Pancreas (tissue), 10 donors: Measurements from ENCODE around the gene CBLN3. TPM values are rescaled to one million over a fixed set of nuclear protein-coding genes. Genes with fewer than 3 reads are reported as not detected.

Experiments
- ATAC-seq, 4 donors: fragments of 200-7000 bp; cut with Tn5 transposase; one replicate each; pipeline versions ENCODE4 v1.8.0 to v1.9.1; 2020; ENCODE audit warnings: mild to moderate bottlenecking in 4 of 4, moderate library complexity in 4 of 4
- DNase-seq, 6 donors: peaks; one replicate each; pipeline ENCODE4 v3.0.0-alpha.2; 2020
- FAIRE-seq: peaks from 2 replicates; lab custom pipeline; 2012; peaks lifted over from hg19 to GRCh38; lab: Jason Lieb, UNC
- H3K27ac ChIP-seq, 4 donors: fragments of 200-600 bp; sonication (generic); 1 replicate in 3 of 4; 2 replicates in 1 of 4; pipeline versions ENCODE4 v1.5.0 to v1.8.0; 2020
- H3K27me3 ChIP-seq, 4 donors: fragments of 200-600 bp; one replicate each; pipeline ENCODE4 v1.8.0; 2021
- H3K36me3 ChIP-seq, 3 donors: fragments of 200-600 bp; sonication (generic) in 1 of 3; one replicate each; pipeline versions ENCODE4 v1.5.0 to v1.8.0; 2020 to 2021
- H3K4me1 ChIP-seq, 3 donors: fragments of 200-600 bp; one replicate each; pipeline ENCODE4 v1.8.0; 2021
- H3K4me3 ChIP-seq, 4 donors: fragments of 200-600 bp; sonication (generic) in 2 of 4; one replicate each; pipeline versions ENCODE4 v1.5.0 to v1.8.0; 2020 to 2021
- H3K9me3 ChIP-seq, 4 donors: fragments of 200-600 bp; one replicate each; pipeline ENCODE4 v1.8.0; 2021
- CTCF ChIP-seq, 4 donors: fragments of 200-600 bp; sonication (generic) in 3 of 4; IDR thresholded peaks; one replicate each; pipeline versions ENCODE4 v1.5.0 to v1.8.0; 2021; ENCODE audit warnings: antibody characterized with exemption in 4 of 4
- WGBS, 2 donors: extraction: QIAGEN DNeasy Blood & Tissue Kit; methylation state at CpG; one replicate each; pipeline ENCODE4 v1.1.7; 2013; 5-methylcytosine and 5-hydroxymethylcytosine counted together
- intact Hi-C, 3 donors: fragments of 100-400 bp; cut with DNase I; formaldehyde crosslinking; loops; one replicate each; pipeline versions ENCODE4 v1.11.1 to v1.14.2; 2022
- polyA plus RNA-seq, 2 donors: library from polyadenylated mRNA; stranded (reverse); fragments of 200-250 nt; gene quantifications; one replicate each; pipeline ENCODE4 v1.2.3, GENCODE V29; 2013
- total RNA-seq, 6 donors: library from RNA; stranded (reverse); fragmentation: NEBNext Ultra II Directional in 4 of 6; extraction: Animal tissue kit (Norgen Biotek cat#: 25700) in 4 of 6; gene quantifications; one replicate each; pipeline versions ENCODE4 v1.2.1 to v1.2.4, GENCODE V29; 2021 to 2023
- donor health status: healthy with polysubstance abuse.
- donor health status: DM: no; HTN: no; CAD: no; lungs with moderate emphysema.
- donor health status: DM: no; HTN: no; CAD: no.
- donor health status: control.
- donor health status: control.
- donor health status: Bipolar disorder and iron deficiency.
- donor health status: DM: yes; HTN: yes; CAD: no.
- donor health status: DM: no; HTN: no; CAD: no.
- donor health status: DM: no; HTN: no; CAD: no.
- donor health status: DM: yes; HTN: yes; CAD: no.

Gene CBLN3
- total and polyA plus RNA-seq, 8 donors: 0.47 to 5.6 (median 0.81) TPM

DNA sequence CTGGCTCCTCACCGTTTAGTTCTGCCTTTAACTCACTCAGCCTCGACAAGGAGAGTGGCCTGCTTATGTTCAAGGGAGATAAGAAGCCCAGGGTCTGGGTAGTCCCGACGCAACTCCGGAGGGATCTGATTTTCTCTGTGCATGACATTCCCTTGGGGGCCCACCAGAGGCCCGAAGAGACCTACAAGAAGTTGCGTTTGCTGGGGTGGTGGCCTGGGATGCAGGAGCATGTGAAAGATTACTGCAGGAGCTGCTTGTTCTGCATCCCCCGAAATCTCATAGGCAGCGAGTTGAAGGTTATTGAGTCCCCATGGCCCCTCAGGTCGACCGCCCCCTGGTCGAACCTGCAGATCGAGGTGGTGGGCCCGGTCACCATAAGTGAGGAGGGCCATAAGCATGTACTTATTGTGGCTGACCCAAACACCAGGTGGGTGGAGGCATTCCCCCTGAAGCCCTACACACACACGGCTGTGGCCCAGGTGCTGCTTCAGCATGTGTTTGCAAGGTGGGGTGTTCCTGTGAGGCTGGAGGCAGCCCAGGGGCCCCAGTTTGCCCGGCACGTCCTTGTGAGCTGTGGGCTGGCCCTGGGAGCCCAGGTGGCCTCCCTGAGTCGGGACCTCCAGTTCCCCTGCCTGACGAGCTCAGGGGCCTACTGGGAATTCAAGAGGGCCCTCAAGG, 13.1 kb downstream of the CBLN3 start:
- FAIRE-seq (no peak), DNase-seq (peak in 1 of 6 donors; percentile 66), ATAC-seq (no peak)
- Histone ChIP-seq H3K4me1 (peaks cover 10 to 16% (median 13%) of the 10 kb centered on the region in 3 donors), H3K36me3 (no peaks in the 10 kb centered on the region), H3K27ac (no peak overlapping the region), H3K9me3 (no peaks in the 10 kb centered on the region), H3K4me3 (no peak overlapping the region), H3K27me3 (no peaks in the 10 kb centered on the region)
- no peak for TF ChIP-seq CTCF (IDR thresholded peaks at IDR 0.05)
- intact Hi-C loops: no loop called here
- WGBS, 2 donors: 84 to 85% methylated on average over 19 of the region's 19 CpGs

DNA sequence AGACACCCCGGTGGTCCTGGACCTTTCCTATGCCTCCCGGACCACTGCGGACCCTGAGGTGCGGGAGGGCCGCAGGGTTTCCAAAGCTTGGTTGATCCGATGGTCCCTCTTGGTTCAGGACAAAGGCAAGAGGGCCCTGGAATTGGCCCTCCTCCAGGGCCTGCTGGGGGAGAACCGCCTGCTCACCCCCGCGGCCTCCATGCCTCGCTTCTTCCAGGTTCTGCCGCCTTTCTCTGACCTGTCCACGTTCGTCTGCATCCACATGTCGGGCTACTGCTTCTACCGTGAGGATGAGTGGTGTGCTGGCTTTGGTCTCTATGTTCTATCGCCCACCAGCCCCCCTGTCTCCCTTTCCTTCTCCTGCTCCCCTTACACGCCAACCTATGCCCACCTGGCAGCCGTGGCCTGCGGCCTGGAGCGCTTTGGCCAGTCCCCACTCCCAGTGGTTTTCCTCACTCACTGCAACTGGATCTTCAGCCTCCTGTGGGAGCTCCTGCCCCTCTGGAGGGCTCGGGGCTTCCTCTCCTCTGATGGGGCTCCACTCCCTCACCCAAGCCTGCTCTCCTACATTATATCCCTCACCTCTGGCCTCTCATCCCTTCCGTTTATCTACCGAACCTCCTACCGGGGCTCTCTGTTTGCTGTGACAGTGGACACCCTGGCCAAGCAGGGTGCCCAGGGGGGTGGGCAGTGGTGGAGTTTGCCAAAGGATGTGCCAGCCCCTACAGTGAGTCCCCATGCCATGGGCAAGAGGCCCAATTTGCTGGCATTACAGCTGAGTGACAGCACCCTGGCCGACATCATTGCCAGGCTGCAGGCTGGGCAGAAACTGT, 13.8 kb downstream of the CBLN3 start:
- ATAC-seq (no peak), DNase-seq (peak in 1 of 6 donors; percentile 40), FAIRE-seq (no peak)
- no peaks in the 10 kb centered on the region for H3K36me3 ChIP-seq
- H3K4me3 ChIP-seq: no peak overlapping the region
- 92 to 93% methylated on average over 24 to 25 of the region's 25 CpGs for WGBS, 2 donors
- no peak overlapping the region for H3K27ac ChIP-seq
- no peak for TF ChIP-seq CTCF (IDR thresholded peaks at IDR 0.05)
- H3K4me1 ChIP-seq: peaks cover 10 to 16% (median 13%) of the 10 kb centered on the region in 3 donors
- H3K27me3 ChIP-seq: no peaks in the 10 kb centered on the region
- intact Hi-C loops: no loop called here
- H3K9me3 ChIP-seq: no peaks in the 10 kb centered on the region

GRCh38 chr14:24414732-24415420, 14.6 kb downstream of the CBLN3 start:
- H3K4me1 ChIP-seq: peaks cover 10 to 16% (median 13%) of the 10 kb centered on the region in 3 donors
- TF ChIP-seq CTCF (IDR thresholded peaks at IDR 0.05): no peak
- ATAC-seq: no peak
- no peak overlapping the region for H3K27ac ChIP-seq
- no peak for FAIRE-seq
- no peaks in the 10 kb centered on the region for H3K27me3 ChIP-seq
- no peaks in the 10 kb centered on the region for H3K9me3 ChIP-seq
- H3K4me3 ChIP-seq: no peak overlapping the region
- DNase-seq: peak in 2 of 6 donors; percentile 54 to 63
- intact Hi-C loops: no loop called here
- H3K36me3 ChIP-seq: no peaks in the 10 kb centered on the region
- WGBS, 2 donors: 88 to 90% methylated on average over 15 of the region's 15 CpGs

DNA sequence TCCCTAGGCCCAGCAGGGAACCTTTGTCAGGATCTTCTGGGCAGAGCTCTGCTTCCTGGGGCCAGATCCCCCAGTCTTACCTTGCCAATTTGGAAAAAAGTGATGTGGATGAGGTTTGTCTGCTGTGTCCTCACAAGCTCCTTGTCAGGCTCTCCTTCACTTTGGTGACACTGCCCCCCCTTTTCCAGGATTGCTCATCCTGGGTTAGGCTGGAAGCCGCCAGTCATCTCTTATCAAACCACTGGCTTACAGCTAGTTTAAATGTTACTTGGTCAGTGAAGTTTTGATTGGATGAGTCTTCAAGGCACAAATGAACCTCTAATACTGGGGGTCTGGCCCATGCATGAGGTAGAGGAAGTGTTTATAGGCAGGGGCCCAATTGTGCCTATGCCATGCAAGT, 15.4 kb downstream of the CBLN3 start:
- 88 to 95% methylated on average over 1 of the region's 1 CpG for WGBS, 2 donors
- no peaks in the 10 kb centered on the region for H3K27me3 ChIP-seq

More for the DNA sequence above, 15.4 kb downstream of the CBLN3 start:
- intact Hi-C loops: no loop called here
- Histone ChIP-seq H3K9me3 (no peaks in the 10 kb centered on the region), H3K4me3 (no peak overlapping the region), H3K36me3 (no peaks in the 10 kb centered on the region), H3K27ac (no peak overlapping the region), H3K4me1 (peaks cover 4 to 11% (median 10%) of the 10 kb centered on the region in 3 donors)
- no peak for TF ChIP-seq CTCF (IDR thresholded peaks at IDR 0.05)
- DNase-seq: no peak
- no peak for FAIRE-seq
- ATAC-seq: no peak
